Endothelial cell (in vitro differentiated cells): ENCODE results near the gene ANAPC4. TPM values are rescaled to one million over a fixed set of nuclear protein-coding genes. Genes with fewer than 3 reads are reported as not detected.

Source experiments
- DNase-seq: peaks from one replicate; pipeline ENCODE4 v3.0.0; 2021; ENCODE audit warnings: low spot score
- H3K27ac Mint-ChIP-seq: one replicate; pipeline ENCODE4 v1.8.0; 2021; ENCODE audit warnings: mixed read lengths, inconsistent platforms; ENCODE audit not compliant: unreplicated experiment
- H3K27me3 Mint-ChIP-seq: one replicate; pipeline ENCODE4 v1.8.0; 2021; ENCODE audit warnings: mild to moderate bottlenecking, moderate library complexity, mixed read lengths, inconsistent platforms; ENCODE audit not compliant: unreplicated experiment
- H3K36me3 Mint-ChIP-seq: one replicate; pipeline ENCODE4 v1.8.0; 2021; ENCODE audit warnings: mild to moderate bottlenecking, low read depth, mixed read lengths, inconsistent platforms; ENCODE audit not compliant: unreplicated experiment
- H3K4me1 Mint-ChIP-seq: one replicate; pipeline ENCODE4 v1.8.0; 2021; ENCODE audit warnings: mild to moderate bottlenecking, mixed read lengths, inconsistent platforms; ENCODE audit not compliant: unreplicated experiment
- H3K4me3 Mint-ChIP-seq: one replicate; pipeline ENCODE4 v1.8.0; 2021; ENCODE audit warnings: mild to moderate bottlenecking, mixed read lengths, inconsistent platforms; ENCODE audit not compliant: unreplicated experiment
- H3K9me3 Mint-ChIP-seq: one replicate; pipeline ENCODE4 v1.8.0; 2021; ENCODE audit warnings: mixed read lengths, inconsistent platforms; ENCODE audit not compliant: unreplicated experiment
- CTCF ChIP-seq: fragments of 200-600 bp; sonication (generic); IDR thresholded peaks from one replicate; pipeline ENCODE4 v1.5.0; 2021; ENCODE audit warnings: antibody characterized with exemption; ENCODE audit not compliant: unreplicated experiment
- total RNA-seq: library from RNA; stranded (reverse); fragmentation: NEBNext Ultra II Directional; extraction: Animal tissue kit (Norgen Biotek cat#: 25700); gene quantifications from one replicate; pipeline ENCODE4 v1.2.1, GENCODE V29; 2021; ENCODE audit not compliant: unreplicated experiment

Gene ANAPC4
- total RNA-seq, 1 donor from 2014 or later = 20.1 TPM

- no peaks in the 10 kb centered on the region for H3K9me3 Mint-ChIP-seq
- no peaks in the 10 kb centered on the region for H3K36me3 Mint-ChIP-seq
- no peaks in the 10 kb centered on the region for H3K4me1 Mint-ChIP-seq
- TF ChIP-seq CTCF = no peak
- no peaks in the 10 kb centered on the region for H3K27me3 Mint-ChIP-seq
- no peak for DNase-seq
- H3K27ac Mint-ChIP-seq = peak overlapping the region; percentile 80
- peak overlapping the region; percentile 95 for H3K4me3 Mint-ChIP-seq
Observed at GRCh38 chr4:25377572-25378436, 741 bp downstream of the ANAPC4 start.

GRCh38 chr4:25378437-25378743 lies 1.3 kb downstream of the ANAPC4 start:
- H3K27me3 Mint-ChIP-seq = no peaks in the 10 kb centered on the region

GRCh38 chr4:25379591-25379990 lies 2.5 kb downstream of the ANAPC4 start:
- Mint-ChIP-seq H3K4me3 (no peak overlapping the region), H3K27me3 (no peaks in the 10 kb centered on the region), H3K27ac (no peak overlapping the region), H3K4me1 (no peaks in the 10 kb centered on the region), H3K9me3 (no peaks in the 10 kb centered on the region), H3K36me3 (peaks cover 5% of the 10 kb centered on the region)
- no peak for TF ChIP-seq CTCF
- no peak for DNase-seq

More at GRCh38 chr4:25378437-25378743, 1.3 kb downstream of the ANAPC4 start:
- DNase-seq = no peak
- no peak for TF ChIP-seq CTCF
- H3K9me3 Mint-ChIP-seq = no peaks in the 10 kb centered on the region
- H3K36me3 Mint-ChIP-seq = no peaks in the 10 kb centered on the region
- H3K4me1 Mint-ChIP-seq = no peaks in the 10 kb centered on the region
- H3K27ac Mint-ChIP-seq = no peak overlapping the region
- no peak overlapping the region for H3K4me3 Mint-ChIP-seq

GRCh38 chr4:25383647-25384046 lies 6.6 kb downstream of the ANAPC4 start:
- TF ChIP-seq CTCF = no peak
- Mint-ChIP-seq H3K27me3 (no peaks in the 10 kb centered on the region), H3K4me3 (no peak overlapping the region), H3K9me3 (no peaks in the 10 kb centered on the region), H3K4me1 (no peaks in the 10 kb centered on the region), H3K36me3 (peaks cover 5% of the 10 kb centered on the region), H3K27ac (no peak overlapping the region)
- DNase-seq = no peak

- no peak overlapping the region for H3K4me3 Mint-ChIP-seq
- peaks cover 5% of the 10 kb centered on the region for H3K36me3 Mint-ChIP-seq
- no peak overlapping the region for H3K27ac Mint-ChIP-seq
- H3K9me3 Mint-ChIP-seq = no peaks in the 10 kb centered on the region
- H3K27me3 Mint-ChIP-seq = no peaks in the 10 kb centered on the region
- no peak for TF ChIP-seq CTCF
- DNase-seq = no peak
- no peaks in the 10 kb centered on the region for H3K4me1 Mint-ChIP-seq
Observed at GRCh38 chr4:25386926-25387325, 9.9 kb downstream of the ANAPC4 start.
